Endodermal cell (in vitro differentiated cells): ENCODE measurements around the gene PLA2G7. TPM values are rescaled to one million over a fixed set of nuclear protein-coding genes. Genes with fewer than 3 reads are reported as not detected.

Source experiments
- DNase-seq: peaks from one replicate; pipeline ENCODE4 v3.0.0-alpha.2; 2017
- H3K27ac ChIP-seq: 2 replicates; pipeline ENCODE4 v1.5.1; 2013; ENCODE audit warnings: mild to moderate bottlenecking, low read depth, low read length, moderate library complexity
- H3K27me3 ChIP-seq: 2 replicates; pipeline ENCODE4 v1.6.1; 2013; ENCODE audit warnings: mild to moderate bottlenecking, low read length, moderate library complexity; ENCODE audit not compliant: insufficient read depth, control insufficient read depth, poor library complexity, severe bottlenecking
- H3K36me3 ChIP-seq: 2 replicates; pipeline ENCODE4 v1.7.0; 2013; ENCODE audit warnings: mild to moderate bottlenecking, low read length, moderate library complexity; ENCODE audit not compliant: control insufficient read depth, insufficient read depth
- H3K4me1 ChIP-seq: one replicate; pipeline ENCODE4 v1.7.0; 2013; ENCODE audit warnings: low read length; ENCODE audit not compliant: control insufficient read depth, insufficient read depth
- H3K4me3 ChIP-seq: 2 replicates; pipeline ENCODE4 v1.5.1; 2013; ENCODE audit warnings: mild to moderate bottlenecking, low read length, moderate library complexity
- H3K9ac ChIP-seq: 2 replicates; pipeline ENCODE4 v1.6.1; 2013; ENCODE audit warnings: mild to moderate bottlenecking, low read length, moderate library complexity; ENCODE audit not compliant: poor library complexity, severe bottlenecking; ENCODE audit errors: extremely low read depth
- H3K9me3 ChIP-seq: 2 replicates; pipeline ENCODE4 v1.6.1; 2013; ENCODE audit warnings: mild to moderate bottlenecking, low read length, moderate library complexity; ENCODE audit not compliant: control insufficient read depth
- H3K27ac Mint-ChIP-seq: 2 replicates; pipeline ENCODE4 v1.8.0; 2020; ENCODE audit warnings: mixed read lengths
- H3K27me3 Mint-ChIP-seq: 2 replicates; pipeline ENCODE4 v1.8.0; 2021; ENCODE audit warnings: mild to moderate bottlenecking, mixed read lengths; ENCODE audit not compliant: insufficient read depth
- H3K36me3 Mint-ChIP-seq: 2 replicates; pipeline ENCODE4 v1.8.0; 2020; ENCODE audit warnings: low read depth, mixed read lengths
- H3K4me1 Mint-ChIP-seq: 2 replicates; pipeline ENCODE4 v1.8.0; 2020; ENCODE audit warnings: mixed read lengths
- H3K4me3 Mint-ChIP-seq: 2 replicates; pipeline ENCODE4 v1.8.0; 2020; ENCODE audit warnings: mild to moderate bottlenecking, moderate library complexity, mixed read lengths
- H3K9me3 Mint-ChIP-seq: 2 replicates; pipeline ENCODE4 v1.8.0; 2020; ENCODE audit warnings: mild to moderate bottlenecking, mixed read lengths
- CTCF ChIP-seq: fragments of 200-600 bp; sonication (generic); conservative IDR thresholded peaks from 2 replicates; pipeline ENCODE4 v1.5.0; 2021; ENCODE audit warnings: antibody characterized with exemption, mild to moderate bottlenecking
- WGBS, 2 experiments: methylation state at CpG; one replicate each; pipeline versions ENCODE4 v1.1.5 to v1.1.7; 2013; ENCODE audit warnings: missing lambda C conversion rate in 2 of 2, mixed read lengths in 1 of 2; ENCODE audit not compliant: insufficient coverage in 1 of 2, insufficient read length in 1 of 2; 5-methylcytosine and 5-hydroxymethylcytosine counted together
- total RNA-seq, 2 donors: library from RNA; stranded (reverse); fragmentation: NEBNext Ultra II Directional in 1 of 2; extraction: Animal tissue kit (Norgen Biotek cat#: 25700) in 1 of 2; gene quantifications; 2 replicates in 1 of 2; 3 replicates in 1 of 2; pipeline ENCODE4 v1.2.1, GENCODE V29; 2021

Gene PLA2G7
- total RNA-seq, 2 donors from 2014 or later = 1.1 to 3.2 TPM

- H3K27ac ChIP-seq = no peak overlapping the region
- TF ChIP-seq CTCF = no peak
- no peaks in the 10 kb centered on the region for H3K27me3 Mint-ChIP-seq
- WGBS, 2 experiments = 81% methylated on average over 1 of the region's 1 CpG; no CpG with 5 or more reads in 1 of the 2 experiments
- H3K27me3 ChIP-seq = no peaks in the 10 kb centered on the region
- H3K36me3 Mint-ChIP-seq = no peaks in the 10 kb centered on the region
- peaks cover 3% of the 10 kb centered on the region for H3K4me1 Mint-ChIP-seq
- no peaks in the 10 kb centered on the region for H3K9me3 ChIP-seq
- no peaks in the 10 kb centered on the region for H3K9me3 Mint-ChIP-seq
- no peak overlapping the region for H3K27ac Mint-ChIP-seq
- H3K4me1 ChIP-seq = no peaks in the 10 kb centered on the region
- DNase-seq = no peak
- H3K36me3 ChIP-seq = no peaks in the 10 kb centered on the region
- no peak overlapping the region for H3K4me3 ChIP-seq
- no peak overlapping the region for H3K9ac ChIP-seq
- no peak overlapping the region for H3K4me3 Mint-ChIP-seq
Observed at GRCh38 chr6:46690911-46691451, 44.2 kb downstream of the PLA2G7 start.

GRCh38 chr6:46690141-46690755 lies 44.9 kb downstream of the PLA2G7 start:
- Histone ChIP-seq H3K9ac (no peak overlapping the region), H3K36me3 (no peaks in the 10 kb centered on the region), H3K4me3 (no peak overlapping the region), H3K9me3 (no peaks in the 10 kb centered on the region), H3K27me3 (no peaks in the 10 kb centered on the region), H3K27ac (no peak overlapping the region), H3K4me1 (no peaks in the 10 kb centered on the region)
- Mint-ChIP-seq H3K4me1 (peaks cover 3% of the 10 kb centered on the region), H3K27me3 (no peaks in the 10 kb centered on the region), H3K4me3 (no peak overlapping the region), H3K27ac (no peak overlapping the region), H3K9me3 (no peaks in the 10 kb centered on the region), H3K36me3 (no peaks in the 10 kb centered on the region)
- WGBS, 2 experiments = 87 to 100% methylated on average over 1 to 2 of the region's 2 CpGs
- DNase-seq = no peak
- TF ChIP-seq CTCF = no peak

- peaks cover 3% of the 10 kb centered on the region for H3K4me1 Mint-ChIP-seq
- no peak for TF ChIP-seq CTCF
- no peaks in the 10 kb centered on the region for H3K4me1 ChIP-seq
- H3K27me3 Mint-ChIP-seq = no peaks in the 10 kb centered on the region
- no peaks in the 10 kb centered on the region for H3K27me3 ChIP-seq
- H3K36me3 Mint-ChIP-seq = no peaks in the 10 kb centered on the region
- no peak overlapping the region for H3K4me3 ChIP-seq
- 85 to 97% methylated on average over 3 of the region's 3 CpGs for WGBS, 2 experiments
- no peaks in the 10 kb centered on the region for H3K9me3 ChIP-seq
- no peaks in the 10 kb centered on the region for H3K9me3 Mint-ChIP-seq
- H3K4me3 Mint-ChIP-seq = no peak overlapping the region
- DNase-seq = no peak
- H3K9ac ChIP-seq = no peak overlapping the region
- H3K27ac ChIP-seq = no peak overlapping the region
- no peak overlapping the region for H3K27ac Mint-ChIP-seq
- H3K36me3 ChIP-seq = no peaks in the 10 kb centered on the region
Observed at GRCh38 chr6:46689657-46690056, 45.5 kb downstream of the PLA2G7 start.
